GM19099 (cell line): Measurements from ENCODE around the gene UQCRC1.

Experiments used
- POLR2A ChIP-seq: IDR thresholded peaks from 3 replicates; pipeline ENCODE4 v1.6.1; 2011; ENCODE audit warnings: low read depth; ENCODE audit not compliant: insufficient read length; ENCODE audit errors: extremely low read depth

The UQCRC1 gene

GRCh38 chr3:48573973-48574585 is 35.4 kb downstream of the UQCRC1 start:
- no peak for TF ChIP-seq POLR2A

- no peak for TF ChIP-seq POLR2A
Observed at GRCh38 chr3:48572517-48572916, 36.9 kb downstream of the UQCRC1 start.

GRCh38 chr3:48571938-48572337 is 37.5 kb downstream of the UQCRC1 start:
- no peak for TF ChIP-seq POLR2A

GRCh38 chr3:48569808-48570450 is 39.5 kb downstream of the UQCRC1 start:
- no peak for TF ChIP-seq POLR2A

- TF ChIP-seq POLR2A = no peak
Observed at GRCh38 chr3:48569400-48569799, 40.0 kb downstream of the UQCRC1 start.

- no peak for TF ChIP-seq POLR2A
Observed at GRCh38 chr3:48568476-48568875, 41.0 kb downstream of the UQCRC1 start.

- no peak for TF ChIP-seq POLR2A
Observed at GRCh38 chr3:48567500-48567899, 41.9 kb downstream of the UQCRC1 start.

GRCh38 chr3:48567090-48567489 is 42.4 kb downstream of the UQCRC1 start:
- TF ChIP-seq POLR2A = no peak

- no peak for TF ChIP-seq POLR2A
Observed at GRCh38 chr3:48566401-48566760, 43.1 kb downstream of the UQCRC1 start.

GRCh38 chr3:48565591-48566400 is 43.6 kb downstream of the UQCRC1 start:
- TF ChIP-seq POLR2A = no peak

- TF ChIP-seq POLR2A = no peak
Observed at GRCh38 chr3:48565186-48565585, 44.3 kb downstream of the UQCRC1 start.

- TF ChIP-seq POLR2A = no peak
Observed at GRCh38 chr3:48564667-48565066, 44.8 kb downstream of the UQCRC1 start.

- no peak for TF ChIP-seq POLR2A
Observed at GRCh38 chr3:48564022-48564421, 45.4 kb downstream of the UQCRC1 start.

- TF ChIP-seq POLR2A = no peak
Observed at GRCh38 chr3:48563382-48563918, 46.0 kb downstream of the UQCRC1 start, which contains the start of gene UCN2. Gene UCN2 (minus strand): TSS chr3:48563781. CDS start chr3:48563124, 657 bp downstream.

- no peak for TF ChIP-seq POLR2A
Observed at GRCh38 chr3:48562367-48563095, 46.9 kb downstream of the UQCRC1 start.

GRCh38 chr3:48561045-48561736 is 48.3 kb downstream of the UQCRC1 start:
- TF ChIP-seq POLR2A = no peak
